GM10266 (cell line): ENCODE measurements around the gene BIRC3.

ENCODE experiments used
- DNase-seq: peaks from one replicate; pipeline ENCODE4 v3.0.0; 2012; ENCODE audit errors: extremely low spot score
- CTCF ChIP-seq: IDR thresholded peaks from 2 replicates; pipeline ENCODE4 v1.5.1; 2012; ENCODE audit warnings: mild to moderate bottlenecking, low read depth; ENCODE audit not compliant: control insufficient read depth, insufficient read depth; ENCODE audit errors: missing control alignments

BIRC3 gene

DNA sequence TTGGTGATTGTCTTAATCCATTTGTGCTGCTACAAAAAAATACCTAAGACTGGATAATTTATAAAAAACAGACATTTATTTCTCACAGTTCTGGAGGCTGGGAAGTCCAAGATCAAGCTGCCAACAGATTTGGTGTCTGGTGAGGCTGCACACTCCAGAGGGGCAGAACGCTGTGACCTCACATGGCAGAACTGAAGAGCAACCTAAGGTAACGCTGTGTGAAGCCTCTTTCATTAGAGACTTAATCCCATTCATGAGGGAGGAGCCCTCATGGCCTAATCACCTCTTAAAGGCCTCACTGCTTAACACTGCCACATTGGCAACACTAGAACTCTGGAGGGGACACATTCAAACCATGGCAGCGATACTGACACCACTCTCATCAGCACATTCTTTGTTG, 42.7 kb upstream of the BIRC3 start:
- no peak for DNase-seq
- no peak for TF ChIP-seq CTCF

DNA sequence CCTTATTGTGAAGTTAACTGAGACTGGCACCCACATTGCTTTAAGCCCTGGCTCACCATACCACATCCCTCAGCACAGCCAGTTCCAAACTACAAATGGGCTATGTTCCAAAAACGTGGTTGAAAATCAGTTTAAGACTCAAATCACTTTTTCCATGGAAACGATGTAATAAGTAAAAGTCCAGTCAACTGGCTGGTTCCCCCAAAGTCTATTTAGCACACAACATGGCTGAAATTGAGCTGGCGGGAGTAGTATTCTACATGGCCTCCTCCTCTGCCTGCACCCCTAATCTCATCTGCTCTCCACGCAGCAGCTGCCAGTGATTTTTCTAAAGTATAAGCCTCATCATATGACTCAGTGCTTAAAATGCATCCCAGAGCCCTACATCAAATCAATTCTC, 40.9 kb upstream of the BIRC3 start:
- TF ChIP-seq CTCF: no peak
- DNase-seq: no peak

- no peak for DNase-seq
- no peak for TF ChIP-seq CTCF
Measured at GRCh38 chr11:102276783-102277182, 40.5 kb upstream of the BIRC3 start.

DNA sequence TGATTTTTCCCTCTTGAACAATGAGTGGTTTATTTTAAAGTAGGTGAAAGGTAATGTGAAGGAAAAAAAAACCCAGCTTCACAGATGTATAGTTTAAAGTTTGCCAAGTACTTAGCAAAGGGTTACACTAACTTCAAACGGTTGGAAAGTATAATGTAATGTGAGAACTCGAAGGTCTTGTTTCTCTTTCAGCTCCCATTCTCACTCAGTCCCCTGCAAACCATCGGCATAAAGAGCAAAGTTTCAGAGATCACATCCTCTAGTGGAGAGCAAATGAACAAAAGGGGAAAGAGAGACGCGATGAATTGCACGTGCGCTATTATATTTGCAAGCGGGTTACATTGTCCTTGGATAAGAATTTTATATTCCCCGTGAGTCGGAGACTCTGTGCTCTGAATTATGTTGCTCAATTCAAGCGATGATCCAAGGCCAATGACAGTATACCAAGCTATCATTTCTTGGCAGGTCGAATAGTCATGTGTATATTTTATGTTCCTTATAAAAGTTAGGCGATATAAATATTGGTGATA, 37.6 kb upstream of the BIRC3 start:
- peak; percentile 72 for DNase-seq
- TF ChIP-seq CTCF: no peak

DNA sequence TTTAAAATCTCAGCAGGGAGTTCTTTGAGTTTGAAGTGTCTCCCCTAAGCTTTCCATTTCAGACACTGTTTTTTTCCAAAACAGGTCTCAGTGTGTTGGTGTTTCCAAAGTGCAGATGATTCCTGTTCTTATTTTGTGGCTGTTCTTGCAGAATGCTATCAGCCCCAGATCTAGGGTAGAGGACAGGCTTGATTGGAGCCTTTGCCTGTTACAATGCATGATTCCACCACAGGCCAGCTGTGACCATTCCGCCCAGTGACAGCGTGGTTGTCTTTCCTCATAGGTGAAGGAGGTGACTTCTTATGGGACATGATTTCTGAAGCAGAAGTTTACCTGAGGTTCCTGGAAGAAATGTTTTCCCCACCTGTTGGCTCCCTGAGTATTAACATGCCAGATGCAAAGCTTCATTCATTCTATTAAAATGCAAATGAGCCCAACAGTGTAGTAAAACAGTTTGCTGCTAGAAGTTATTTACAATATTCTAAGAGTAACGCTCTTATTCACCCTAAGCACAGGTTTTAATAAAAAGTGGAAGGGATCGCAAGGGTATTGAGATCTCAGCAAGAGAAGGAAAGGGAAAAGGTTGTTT, 36.9 kb upstream of the BIRC3 start:
- no peak for TF ChIP-seq CTCF

DNA sequence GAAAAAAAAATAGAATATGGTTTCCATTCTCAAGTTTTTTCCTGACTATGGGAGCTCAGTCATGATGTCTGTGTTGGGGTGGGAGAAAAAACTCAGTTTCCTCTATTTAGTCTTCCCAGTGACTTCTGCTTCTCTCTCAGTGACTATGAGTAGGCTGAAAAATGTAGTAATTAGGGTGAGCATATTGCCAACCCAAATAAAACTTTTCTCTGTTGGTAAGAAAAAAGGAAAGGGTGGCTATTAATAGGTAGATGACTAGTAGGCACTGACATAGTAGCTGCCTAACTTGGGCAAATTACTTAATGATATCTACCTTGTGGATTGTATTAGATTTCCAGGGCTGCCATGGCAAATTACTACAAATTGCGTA, 34.2 kb upstream of the BIRC3 start:
- no peak for TF ChIP-seq CTCF
- DNase-seq: no peak

More for the DNA sequence above, 36.9 kb upstream of the BIRC3 start:
- no peak for DNase-seq

GRCh38 chr11:102284008-102284407, 33.3 kb upstream of the BIRC3 start:
- no peak for TF ChIP-seq CTCF
- no peak for DNase-seq
